Trophoblast cell (in vitro differentiated cells and primary cell): Measurements from ENCODE around the gene PCDHGC3.

Experiments used
- DNase-seq, 2 donors: peaks; one replicate each; pipeline ENCODE4 v3.0.0-alpha.2; 2016
- H2AFZ ChIP-seq: 2 replicates; pipeline ENCODE4 v1.6.1; 2013; ENCODE audit warnings: low read length, moderate library complexity, mild to moderate bottlenecking; ENCODE audit not compliant: insufficient read depth, poor library complexity
- H2AK5ac ChIP-seq: 2 replicates; pipeline ENCODE4 v1.6.1; 2013; ENCODE audit warnings: mild to moderate bottlenecking, low read length
- H2BK120ac ChIP-seq: 2 replicates; pipeline ENCODE4 v1.6.1; 2013; ENCODE audit warnings: low read length, mild to moderate bottlenecking, moderate library complexity; ENCODE audit not compliant: insufficient read depth, poor library complexity
- H2BK12ac ChIP-seq: 2 replicates; pipeline ENCODE4 v1.6.1; 2013; ENCODE audit warnings: mild to moderate bottlenecking, low read length, moderate library complexity
- H2BK5ac ChIP-seq: 2 replicates; pipeline ENCODE4 v1.6.1; 2013; ENCODE audit warnings: low read length, low read depth, moderate library complexity, mild to moderate bottlenecking; ENCODE audit not compliant: poor library complexity
- H3K14ac ChIP-seq: 2 replicates; pipeline ENCODE4 v1.6.1; 2013; ENCODE audit warnings: mild to moderate bottlenecking, low read length
- H3K18ac ChIP-seq: 2 replicates; pipeline ENCODE4 v1.6.1; 2013; ENCODE audit warnings: mild to moderate bottlenecking, low read length
- H3K23ac ChIP-seq: 2 replicates; pipeline ENCODE4 v1.6.1; 2013; ENCODE audit warnings: low read length
- H3K27ac ChIP-seq: 2 replicates; pipeline ENCODE4 v1.5.1; 2013; ENCODE audit warnings: low read depth, mild to moderate bottlenecking, inconsistent platforms, low read length, moderate library complexity
- H3K27me3 ChIP-seq: 2 replicates; pipeline ENCODE4 v1.6.1; 2013; ENCODE audit warnings: inconsistent platforms, mild to moderate bottlenecking, low read length, moderate library complexity; ENCODE audit not compliant: insufficient read depth
- H3K36me3 ChIP-seq, 2 experiments: 1 replicate in 1 of 2; 2 replicates in 1 of 2; pipeline ENCODE4 v1.6.1; 2013; ENCODE audit warnings: low read length in 2 of 2, mild to moderate bottlenecking in 2 of 2, moderate library complexity in 1 of 2; ENCODE audit not compliant: insufficient read depth in 2 of 2, control insufficient read depth in 1 of 2
- H3K4ac ChIP-seq: 2 replicates; pipeline ENCODE4 v1.6.1; 2013; ENCODE audit warnings: low read depth, mild to moderate bottlenecking, low read length, moderate library complexity
- H3K4me1 ChIP-seq, 2 experiments: 1 replicate in 1 of 2; 2 replicates in 1 of 2; pipeline ENCODE4 v1.6.1; 2013; ENCODE audit warnings: low read length in 2 of 2, mild to moderate bottlenecking in 2 of 2, moderate library complexity in 1 of 2; ENCODE audit not compliant: insufficient read depth in 2 of 2, control insufficient read depth in 1 of 2
- H3K4me2 ChIP-seq: 2 replicates; pipeline ENCODE4 v1.6.1; 2013; ENCODE audit warnings: inconsistent platforms, mild to moderate bottlenecking, low read length, moderate library complexity
- H3K4me3 ChIP-seq: 2 replicates; pipeline ENCODE4 v1.5.1; 2013; ENCODE audit warnings: mild to moderate bottlenecking, low read depth, low read length, inconsistent platforms
- H3K79me1 ChIP-seq: one replicate; pipeline ENCODE4 v1.6.1; 2013; ENCODE audit warnings: low read length
- H3K79me2 ChIP-seq: 2 replicates; pipeline ENCODE4 v1.6.1; 2013; ENCODE audit warnings: low read length, mild to moderate bottlenecking; ENCODE audit not compliant: control insufficient read depth, insufficient read depth, poor library complexity
- H3K9ac ChIP-seq: 2 replicates; pipeline ENCODE4 v1.6.1; 2013; ENCODE audit warnings: mild to moderate bottlenecking, low read length
- H3K9me3 ChIP-seq: 2 replicates; pipeline ENCODE4 v1.6.1; 2013; ENCODE audit warnings: low read depth, mild to moderate bottlenecking, control low read depth, inconsistent platforms, low read length; ENCODE audit not compliant: insufficient read depth
- H4K12ac ChIP-seq: 2 replicates; pipeline ENCODE4 v1.6.1; 2013; ENCODE audit warnings: low read depth, mild to moderate bottlenecking, low read length, moderate library complexity
- H4K8ac ChIP-seq: 2 replicates; pipeline ENCODE4 v1.6.1; 2013; ENCODE audit warnings: low read depth, mild to moderate bottlenecking, low read length, moderate library complexity
- H4K91ac ChIP-seq: one replicate; pipeline ENCODE4 v1.6.1; 2013; ENCODE audit warnings: low read depth, mild to moderate bottlenecking, low read length, moderate library complexity
- WGBS: extraction: QIAGEN DNeasy Blood & Tissue Kit; methylation state at CpG from one replicate; pipeline ENCODE4 v1.1.7; 2013; ENCODE audit warnings: missing lambda C conversion rate; ENCODE audit not compliant: insufficient read length, insufficient coverage; ENCODE audit errors: extremely low coverage; 5-methylcytosine and 5-hydroxymethylcytosine counted together

Gene PCDHGC3

GRCh38 chr5:141510160-141510559 is 34.4 kb downstream of the PCDHGC3 start:
- H4K91ac ChIP-seq, result peak overlapping the region; percentile 84

GRCh38 chr5:141510850-141511601 is 35.3 kb downstream of the PCDHGC3 start:
- Histone ChIP-seq H3K9me3 (no peaks in the 10 kb centered on the region), H4K91ac (peak overlapping the region; percentile 99), H3K9ac (no peak overlapping the region), H4K12ac (no peak overlapping the region), H3K79me2 (peaks cover 23% of the 10 kb centered on the region), H4K8ac (peak overlapping the region; percentile 25), H3K18ac (peak overlapping the region; percentile 67), H3K36me3 (peaks cover 23 to 27% of the 10 kb centered on the region in 2 experiments), H3K27me3 (no peaks in the 10 kb centered on the region), H3K4me3 (no peak overlapping the region), H2BK120ac (peak overlapping the region; percentile 38), H2BK12ac (peak overlapping the region; percentile 39), H3K4me1 (peaks cover 62 to 65% of the 10 kb centered on the region in 2 experiments), H3K14ac (no peak overlapping the region), H3K27ac (no peak overlapping the region), H2AFZ (no peak overlapping the region), H3K23ac (no peak overlapping the region), H3K4ac (no peak overlapping the region), H2AK5ac (peak overlapping the region; percentile 8), H3K79me1 (peaks cover 74% of the 10 kb centered on the region), H2BK5ac (peak overlapping the region; percentile 4), H3K4me2 (no peak overlapping the region)
- DNase-seq, result no peak
- WGBS, result no CpG with 5 or more reads among the region's 14 CpGs

More at GRCh38 chr5:141510160-141510559, 34.4 kb downstream of the PCDHGC3 start:
- Histone ChIP-seq H2BK5ac (no peak overlapping the region), H3K36me3 (peaks cover 26 to 31% of the 10 kb centered on the region in 2 experiments), H3K9ac (no peak overlapping the region), H2BK12ac (peak overlapping the region; percentile 87), H3K4me2 (no peak overlapping the region), H3K4me3 (no peak overlapping the region), H3K4ac (peak overlapping the region; percentile 35), H3K79me1 (peaks cover 65% of the 10 kb centered on the region), H3K27me3 (no peaks in the 10 kb centered on the region), H3K4me1 (peaks cover 54 to 58% of the 10 kb centered on the region in 2 experiments), H3K27ac (no peak overlapping the region), H3K14ac (peak overlapping the region; percentile 55), H4K12ac (no peak overlapping the region), H2AFZ (no peak overlapping the region), H3K9me3 (no peaks in the 10 kb centered on the region), H2AK5ac (peak overlapping the region; percentile 70), H4K8ac (peak overlapping the region; percentile 63), H3K18ac (no peak overlapping the region), H3K23ac (no peak overlapping the region), H2BK120ac (peak overlapping the region; percentile 74), H3K79me2 (peaks cover 18% of the 10 kb centered on the region)
- no CpG with 5 or more reads among the region's 9 CpGs for WGBS
- DNase-seq, result no peak

GRCh38 chr5:141511771-141512325 is 36.1 kb downstream of the PCDHGC3 start:
- Histone ChIP-seq H3K36me3 (peaks cover 24 to 31% of the 10 kb centered on the region in 2 experiments), H3K27me3 (no peaks in the 10 kb centered on the region), H3K4me2 (peak overlapping the region; percentile 65), H2BK12ac (peak overlapping the region; percentile 91), H3K23ac (no peak overlapping the region), H3K4me1 (peaks cover 67 to 71% of the 10 kb centered on the region in 2 experiments), H3K79me2 (peaks cover 24% of the 10 kb centered on the region), H3K79me1 (peaks cover 80% of the 10 kb centered on the region), H3K4me3 (no peak overlapping the region), H3K27ac (peak overlapping the region; percentile 99), H3K9ac (no peak overlapping the region), H4K91ac (peak overlapping the region; percentile 99), H3K14ac (peak overlapping the region; percentile 87), H4K8ac (peak overlapping the region; percentile 85), H4K12ac (peak overlapping the region; percentile 1), H2AK5ac (peak overlapping the region; percentile 69), H2BK120ac (peak overlapping the region; percentile 99), H3K4ac (peak overlapping the region; percentile 56), H2BK5ac (peak overlapping the region; percentile 83), H2AFZ (no peak overlapping the region), H3K9me3 (no peaks in the 10 kb centered on the region), H3K18ac (peak overlapping the region; percentile 89)
- no CpG with 5 or more reads among the region's 4 CpGs for WGBS
- DNase-seq, result no peak

GRCh38 chr5:141512390-141512910 is 36.7 kb downstream of the PCDHGC3 start:
- Histone ChIP-seq H2BK5ac (peak overlapping the region; percentile 99), H3K79me1 (peaks cover 80% of the 10 kb centered on the region), H3K18ac (peak overlapping the region; percentile 89), H3K9me3 (no peaks in the 10 kb centered on the region), H4K91ac (peak overlapping the region; percentile 99), H3K14ac (peak overlapping the region; percentile 87), H3K9ac (peak overlapping the region; percentile 36), H2AK5ac (peak overlapping the region; percentile 69), H3K27me3 (no peaks in the 10 kb centered on the region), H3K4me3 (no peak overlapping the region), H3K4ac (peak overlapping the region; percentile 85), H3K36me3 (peaks cover 24 to 31% of the 10 kb centered on the region in 2 experiments), H2BK120ac (peak overlapping the region; percentile 99), H3K27ac (peak overlapping the region; percentile 99), H3K4me1 (peaks cover 67 to 72% of the 10 kb centered on the region in 2 experiments), H4K8ac (peak overlapping the region; percentile 85), H3K4me2 (peak overlapping the region; percentile 65), H2BK12ac (peak overlapping the region; percentile 91), H3K23ac (no peak overlapping the region), H3K79me2 (peaks cover 24% of the 10 kb centered on the region), H2AFZ (peak overlapping the region; percentile 33), H4K12ac (peak overlapping the region; percentile 83)
- WGBS, result no CpG with 5 or more reads among the region's 28 CpGs
- DNase-seq, result peak; percentile 73 to 89
